K562 (cell line): ENCODE results near the gene TNPO3. TPM values are rescaled to one million over a fixed set of nuclear protein-coding genes. Genes with fewer than 3 reads are reported as not detected.

Experiments
- ARID3B ChIP-seq: fragments of 250-450 bp; sonication (Bioruptor Pico); IDR thresholded peaks from 2 replicates; pipeline ENCODE4 v1.4.0; 2020; ENCODE audit warnings: borderline replicate concordance
- CCAR2 ChIP-seq: fragments of 200-400 bp; formaldehyde crosslinking; IDR thresholded peaks from 2 replicates; pipeline ENCODE4 v1.6.1; 2017; ENCODE audit warnings: mild to moderate bottlenecking, low read depth, low read length
- HMG20A ChIP-seq: fragments of 450-650 bp; formaldehyde crosslinking; conservative IDR thresholded peaks from 2 replicates; pipeline ENCODE4 v1.4.0; 2020; ENCODE audit warnings: mild to moderate bottlenecking, mixed read lengths
- KAT2B ChIP-seq: IDR thresholded peaks from one replicate; pipeline ENCODE4 v1.6.1; 2012; ENCODE audit warnings: low read depth, mild to moderate bottlenecking, control low read depth, inconsistent platforms, low read length, moderate library complexity
- KAT7 ChIP-seq: sonication (generic); formaldehyde crosslinking; IDR thresholded peaks from 2 replicates; pipeline ENCODE4 v1.8.0; 2022; ENCODE audit warnings: missing genetic modification reagents, mild to moderate bottlenecking, borderline replicate concordance
- KAT8 ChIP-seq: fragments of 450-650 bp; IDR thresholded peaks from 2 replicates; pipeline ENCODE4 v1.6.1; 2016; ENCODE audit warnings: low read depth, mild to moderate bottlenecking
- MCM5 ChIP-seq: fragments of 450-650 bp; IDR thresholded peaks from 2 replicates; pipeline ENCODE4 v1.6.1; 2016; ENCODE audit warnings: low read depth
- NFRKB ChIP-seq: fragments of 450-650 bp; IDR thresholded peaks from 2 replicates; pipeline ENCODE4 v1.6.1; 2016; ENCODE audit warnings: low read depth
- PTRF ChIP-seq: fragments of 450-650 bp; IDR thresholded peaks from 2 replicates; pipeline ENCODE4 v1.6.1; 2016; ENCODE audit warnings: mild to moderate bottlenecking, missing genetic modification characterization, missing compliant biosample characterization
- RUNX1 ChIP-seq: sonication (generic); IDR thresholded peaks from 2 replicates; pipeline ENCODE4 v1.6.1; 2016; ENCODE audit warnings: antibody characterized with exemption, low read depth
- SIRT6 ChIP-seq: IDR thresholded peaks from one replicate; pipeline ENCODE4 v1.6.1; 2012; ENCODE audit warnings: low read depth, mild to moderate bottlenecking, control low read depth, inconsistent platforms, low read length, moderate library complexity
- SPI1 ChIP-seq: IDR thresholded peaks from 2 replicates; pipeline ENCODE4 v1.6.1; 2011; ENCODE audit warnings: low read depth, low read length, control low read depth, borderline replicate concordance
- ZBTB17 ChIP-seq: fragments of 450-650 bp; formaldehyde crosslinking; IDR thresholded peaks from 2 replicates; pipeline ENCODE4 v1.4.0; 2020; ENCODE audit warnings: mild to moderate bottlenecking
- ZNF124 ChIP-seq: sonication (generic); formaldehyde crosslinking; IDR thresholded peaks from 2 replicates; pipeline ENCODE4 v1.8.1; 2022; ENCODE audit warnings: missing genetic modification reagents
- ZNF165 ChIP-seq: fragments of 250-450 bp; sonication (Bioruptor Pico); IDR thresholded peaks from 2 replicates; pipeline ENCODE4 v1.4.0; 2020; ENCODE audit warnings: borderline replicate concordance
- ZNF232 ChIP-seq: sonication (generic); formaldehyde crosslinking; IDR thresholded peaks from 2 replicates; pipeline ENCODE4 v1.8.0; 2022; ENCODE audit warnings: mild to moderate bottlenecking, missing genetic modification reagents
- ZNF280A ChIP-seq: fragments of 450-650 bp; IDR thresholded peaks from 2 replicates; pipeline ENCODE4 v1.6.1; 2018; ENCODE audit warnings: mild to moderate bottlenecking, low read depth; ENCODE audit not compliant: partially characterized antibody
- ZNF324 ChIP-seq: fragments of 250-450 bp; sonication (Bioruptor Pico); IDR thresholded peaks from 2 replicates; pipeline ENCODE4 v1.4.0; 2020; ENCODE audit warnings: mild to moderate bottlenecking
- ZNF354B ChIP-seq: fragments of 250-450 bp; sonication (Bioruptor Pico); IDR thresholded peaks from 2 replicates; pipeline ENCODE4 v1.4.0; 2020
- ZNF586 ChIP-seq: fragments of 450-650 bp; formaldehyde crosslinking; conservative IDR thresholded peaks from 2 replicates; pipeline ENCODE4 v1.4.0; 2020; ENCODE audit warnings: mild to moderate bottlenecking, moderate library complexity
- ZNF696 ChIP-seq: fragments of 250-450 bp; sonication (Bioruptor Pico); conservative IDR thresholded peaks from 2 replicates; pipeline ENCODE4 v1.4.0; 2020; ENCODE audit warnings: mild to moderate bottlenecking, moderate library complexity
- ZNF740 ChIP-seq, 3 experiments: fragments of 200-800 bp in 1 of 3; sonication (Bioruptor generic) in 1 of 3; sonication (generic) in 1 of 3; formaldehyde crosslinking in 1 of 3; IDR thresholded peaks; 2 replicates each; pipeline versions ENCODE4 v1.6.1 to v1.8.0; 2016 to 2022; ENCODE audit warnings: mild to moderate bottlenecking in 2 of 3, missing compliant biosample characterization in 2 of 3, missing genetic modification characterization in 2 of 3, missing genetic modification reagents in 1 of 3
- ZNF766 ChIP-seq: fragments of 200-800 bp; sonication (Bioruptor generic); conservative IDR thresholded peaks from 2 replicates; pipeline ENCODE4 v1.6.1; 2016; ENCODE audit warnings: missing genetic modification characterization, missing compliant biosample characterization
- polyA plus RNA-seq, 8 experiments: library from polyadenylated mRNA; depleted of rRNA in 4 of 8; stranded (reverse) in 5 of 8; unstranded in 3 of 8; fragments of >200 nt; fragmentation: Nextera tagmentation in 2 of 8; fragmentation: Illumina TruSeq in 1 of 8; extraction: Ambion mirVana in 2 of 8; extraction: Trizol in 1 of 8; gene quantifications; 2 replicates each; pipeline versions ENCODE4 v1.2.1 to v1.2.3, GENCODE V29; 2011 to 2014; ENCODE audit warnings: inconsistent platforms in 1 of 8, missing spikeins in 1 of 8
- total RNA-seq, 7 experiments: library from RNA; depleted of rRNA in 6 of 7; stranded (reverse); fragments of >200 nt in 6 of 7; fragmentation: Illumina TruSeq in 2 of 7; extraction: Trizol in 2 of 7; gene quantifications; 2 replicates each; pipeline versions ENCODE4 v1.2.1 to v1.2.3, GENCODE V29; 2011 to 2021; ENCODE audit warnings: low replicate concordance in 1 of 7
- TF ChIP-seq, protein P1 (sequence below): fragments of 250-450 bp; sonication (Bioruptor Pico); IDR thresholded peaks from 2 replicates; pipeline ENCODE4 v1.8.0; 2022; ENCODE audit warnings: moderate library complexity, mild to moderate bottlenecking, inconsistent platforms

Gene TNPO3
- total and polyA plus RNA-seq, 9 of the 15 experiments (the other 6 are each of a cell fraction or from before 2014, with no cell fraction given), result 35.8 to 125 (median 110) TPM

GRCh38 chr7:129066290-129067131 is 11.6 kb upstream of the TNPO3 start (continued):
- TF ChIP-seq ZBTB17 (CRISPR knock-in tag) (peak; percentile 72), RUNX1 (no peak), NFRKB (peak; percentile 98), ZNF766 (CRISPR knock-in tag) (no peak; the same call in 1 of the 2 replicates), MCM5 (no peak), KAT7 (CRISPR knock-in tag) (no peak), CCAR2 (no peak), ZNF696 (no peak), ZNF280A (no peak), ZNF124 (CRISPR knock-in tag) (no peak), HMG20A (CRISPR knock-in tag) (no peak), PTRF (tag) (peak; percentile 70), ZNF232 (CRISPR knock-in tag) (no peak), SPI1 (no peak), ARID3B (no peak), KAT2B (no peak), ZNF586 (CRISPR knock-in tag) (no peak), ZNF740 (CRISPR knock-in tag; IDR thresholded peaks at IDR 0.05) (no peak), ZNF740 (tag; IDR thresholded peaks at IDR 0.05) (0 out of 4 replicates have a peak, but pooled peaks of 1 of the 2 experiments have one; percentile 31), ZNF354B (CRISPR knock-in tag) (0 out of 2 replicates have a peak, but pooled peaks have one; percentile 4), ZNF165 (CRISPR knock-in tag) (no peak), SIRT6 (no peak), KAT8 (no peak), ZNF324 (no peak)
- TF ChIP-seq, protein P1, sequence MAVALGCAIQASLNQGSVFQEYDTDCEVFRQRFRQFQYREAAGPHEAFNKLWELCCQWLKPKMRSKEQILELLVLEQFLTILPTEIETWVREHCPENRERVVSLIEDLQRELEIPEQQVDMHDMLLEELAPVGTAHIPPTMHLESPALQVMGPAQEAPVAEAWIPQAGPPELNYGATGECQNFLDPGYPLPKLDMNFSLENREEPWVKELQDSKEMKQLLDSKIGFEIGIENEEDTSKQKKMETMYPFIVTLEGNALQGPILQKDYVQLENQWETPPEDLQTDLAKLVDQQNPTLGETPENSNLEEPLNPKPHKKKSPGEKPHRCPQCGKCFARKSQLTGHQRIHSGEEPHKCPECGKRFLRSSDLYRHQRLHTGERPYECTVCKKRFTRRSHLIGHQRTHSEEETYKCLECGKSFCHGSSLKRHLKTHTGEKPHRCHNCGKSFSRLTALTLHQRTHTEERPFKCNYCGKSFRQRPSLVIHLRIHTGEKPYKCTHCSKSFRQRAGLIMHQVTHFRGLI, result no peak
